ENCODE data around the gene EHD2. TPM values are rescaled to one million over a fixed set of nuclear protein-coding genes. Genes with fewer than 3 reads are reported as not detected.
"Not testable (repeated sequence)": the region's sequence is repeated elsewhere in the genome, so short reads cannot be mapped to it uniquely, and the experiment has no call there.

Gene EHD2
- total RNA-seq, result 0.95 and 2.1 TPM in 2 replicates
- polyA plus RNA-seq, result 0.64 and 2.7 TPM in 2 replicates

GRCh38 chr19:47713046-47714021, at the start of gene EHD2:
Gene EHD2, plus strand, starts transcription at chr19:47713422. Its CDS starts 3,191 bp downstream, at chr19:47716613.
- Histone ChIP-seq H3K4me3 (peak within 1 kb of the TSS; percentile 23), H3K27me3 (no peaks in the 10 kb centered on the region), H3K27ac (no peak within 1 kb of the TSS), H3K36me3 (no peaks in the 10 kb centered on the region), H3K9me3 (ENCODE audit: low read depth) (no peaks in the 10 kb centered on the region), H3K4me1 (ENCODE audit: low read depth) (no peaks in the 10 kb centered on the region)
- peak; percentile 89 for TF ChIP-seq CTCF (IDR thresholded peaks at IDR 0.05; ENCODE audit: low read depth, low read length)
- peak; percentile 36 to 86 for DNase-seq (ENCODE audit: low read depth in 1 of 2, low spot score in 1 of 2)

- no peaks in the 10 kb centered on the region for H3K27me3 ChIP-seq
- H3K4me3 ChIP-seq, result no peak overlapping the region
- peak overlapping the region; percentile 72 for H3K27ac ChIP-seq
- H3K36me3 ChIP-seq, result no peaks in the 10 kb centered on the region
- peak in 1 of 2 donors; percentile 89 for DNase-seq (ENCODE audit: low read depth in 1 of 2, low spot score in 1 of 2)
- no peaks in the 10 kb centered on the region for H3K9me3 ChIP-seq (ENCODE audit: low read depth)
- TF ChIP-seq CTCF (IDR thresholded peaks at IDR 0.05; ENCODE audit: low read depth, low read length), result no peak
- H3K4me1 ChIP-seq (ENCODE audit: low read depth), result peaks cover 7% of the 10 kb centered on the region
Measured at GRCh38 chr19:47663435-47663910, 49.7 kb upstream of the EHD2 start.

- peaks cover 7% of the 10 kb centered on the region for H3K4me1 ChIP-seq (ENCODE audit: low read depth)
- no peaks in the 10 kb centered on the region for H3K27me3 ChIP-seq
- H3K4me3 ChIP-seq, result no peak overlapping the region
- no peak for TF ChIP-seq CTCF (IDR thresholded peaks at IDR 0.05; ENCODE audit: low read depth, low read length)
- no peaks in the 10 kb centered on the region for H3K36me3 ChIP-seq
- H3K9me3 ChIP-seq (ENCODE audit: low read depth), result no peaks in the 10 kb centered on the region
- peak overlapping the region; percentile 72 for H3K27ac ChIP-seq
- peak; percentile 12 to 100 for DNase-seq (ENCODE audit: low read depth in 1 of 2, low spot score in 1 of 2)
Measured at GRCh38 chr19:47663911-47664771, 49.1 kb upstream of the EHD2 start.

- not testable (repeated sequence) for H3K36me3 ChIP-seq; DNase-seq (ENCODE audit: low read depth in 1 of 2, low spot score in 1 of 2); H3K27me3 ChIP-seq; H3K4me1 ChIP-seq (ENCODE audit: low read depth); H3K9me3 ChIP-seq (ENCODE audit: low read depth); H3K27ac ChIP-seq; H3K4me3 ChIP-seq
Measured at GRCh38 chr19:47668556-47668955, 44.7 kb upstream of the EHD2 start.

- no peak overlapping the region for H3K27ac ChIP-seq
- no peak for DNase-seq (ENCODE audit: low read depth in 1 of 2, low spot score in 1 of 2)
- H3K27me3 ChIP-seq, result no peaks in the 10 kb centered on the region
- no peak overlapping the region for H3K4me3 ChIP-seq
- TF ChIP-seq CTCF (IDR thresholded peaks at IDR 0.05; ENCODE audit: low read depth, low read length), result no peak
- H3K9me3 ChIP-seq (ENCODE audit: low read depth), result no peaks in the 10 kb centered on the region
- no peaks in the 10 kb centered on the region for H3K4me1 ChIP-seq (ENCODE audit: low read depth)
- peaks cover 5% of the 10 kb centered on the region for H3K36me3 ChIP-seq
Measured at GRCh38 chr19:47670736-47671135, 42.5 kb upstream of the EHD2 start.
